UCSD-AML1 (cell line): ENCODE results near the gene CIB1.

Source experiments
- DNase-seq: peaks from one replicate; lab custom pipeline; 2025; ENCODE audit not compliant: unreplicated experiment; lab: John Stamatoyannopoulos, UW

CIB1 gene

GRCh38 chr15:90219421-90220141, 14.2 kb downstream of the CIB1 start:
- peak; percentile 53 for DNase-seq

DNA sequence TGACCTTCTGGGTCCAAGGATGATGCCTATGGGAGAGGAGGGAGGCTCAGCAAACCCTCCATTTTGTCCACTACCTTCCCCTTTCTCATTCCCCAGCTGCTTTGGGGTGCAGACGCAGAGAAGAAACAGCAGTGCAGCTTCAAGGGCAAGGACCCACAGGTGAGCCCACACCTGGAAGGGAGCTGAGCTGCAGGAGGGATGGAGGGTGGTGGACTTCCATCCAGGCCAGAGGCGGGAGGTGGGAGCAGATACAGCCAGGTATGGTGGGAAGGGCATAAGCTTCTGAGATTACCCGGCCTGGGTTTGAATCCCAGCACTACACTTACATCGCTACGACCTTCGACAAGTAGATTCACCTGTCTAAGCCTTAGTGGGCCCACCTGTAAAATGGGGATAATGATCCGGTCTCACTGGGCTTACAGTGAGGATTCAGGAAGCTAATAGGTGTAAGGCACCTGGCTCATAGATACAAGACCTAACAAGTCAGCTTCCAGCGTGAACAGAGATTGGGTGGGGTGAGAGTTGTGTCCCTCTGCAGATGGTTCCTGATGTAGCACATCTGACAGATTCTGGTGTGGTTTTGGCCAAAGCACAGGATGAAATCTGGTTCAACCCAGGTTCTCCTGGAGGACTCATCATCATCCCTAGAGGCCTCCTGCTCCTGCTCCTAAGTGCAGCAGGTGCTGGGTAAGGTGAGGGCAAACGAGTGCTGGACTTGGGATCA, 15.9 kb downstream of the CIB1 start:
- no peak for DNase-seq

DNA sequence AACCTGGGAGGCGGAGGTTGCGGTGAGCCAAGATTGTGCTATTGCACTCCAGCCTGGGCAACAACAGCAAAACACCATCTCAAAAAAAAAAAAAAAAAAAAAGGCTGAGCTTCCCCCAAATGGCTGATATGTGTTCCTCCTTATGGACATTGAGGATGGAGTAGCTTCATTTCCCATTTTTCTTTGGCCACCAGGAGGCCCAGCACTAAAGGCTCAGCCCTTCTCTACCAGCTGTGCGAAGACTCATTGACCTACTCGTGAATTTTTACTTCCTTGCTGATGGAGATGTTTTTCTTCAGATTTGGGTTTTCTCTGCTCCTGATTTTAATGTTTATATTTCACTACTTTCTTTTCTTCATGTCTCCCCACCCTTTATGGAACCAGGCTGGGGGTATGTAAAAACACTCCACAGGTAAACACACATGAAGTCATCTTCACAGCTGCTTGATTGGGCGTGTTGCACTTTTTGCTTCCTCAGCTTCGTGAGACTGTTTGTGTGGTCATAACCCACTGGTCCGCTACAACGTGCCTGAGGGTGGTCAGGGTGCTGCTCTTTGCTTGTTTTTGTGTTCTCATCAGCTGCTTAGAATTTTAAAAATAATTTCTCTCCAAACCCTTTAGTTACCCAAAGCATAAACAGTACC, 19.1 kb downstream of the CIB1 start:
- no peak for DNase-seq

- DNase-seq, result no peak
Measured at GRCh38 chr15:90213818-90214204, 19.9 kb downstream of the CIB1 start.

DNA sequence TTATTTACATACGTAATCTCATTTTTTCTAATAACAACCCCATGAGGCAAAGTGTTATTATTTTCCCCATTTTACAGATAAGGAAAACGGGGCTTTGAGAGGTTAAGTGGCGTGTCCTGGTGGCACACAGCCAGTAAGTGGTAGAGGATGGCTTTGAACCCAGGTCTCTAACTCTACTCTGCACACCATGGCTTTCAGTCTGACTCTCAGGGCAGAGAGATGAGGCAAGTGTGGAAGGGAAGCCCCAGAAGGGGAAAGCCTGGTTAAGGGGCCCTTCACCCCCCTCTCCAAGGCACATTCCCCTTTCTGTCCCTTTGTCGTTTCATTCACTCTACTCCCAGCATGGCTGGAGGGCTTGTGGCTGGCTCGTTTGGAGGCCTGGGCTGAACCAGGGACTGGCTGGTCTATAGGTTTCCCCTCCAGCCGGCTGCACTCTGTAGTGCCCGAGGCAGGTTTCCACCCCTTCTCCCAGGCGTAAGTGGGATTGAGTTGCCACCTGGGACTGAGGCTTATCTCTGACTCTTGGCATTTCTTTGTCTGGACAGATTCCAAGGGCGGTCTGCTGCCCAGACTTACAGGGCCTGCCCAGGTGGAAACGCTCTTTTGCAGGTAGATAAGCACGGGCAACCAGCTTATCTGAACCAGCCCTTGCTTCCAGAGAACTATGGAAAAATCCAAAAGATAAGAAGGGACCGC, 20.5 kb downstream of the CIB1 start:
- DNase-seq, result no peak

GRCh38 chr15:90212221-90213098, 21.3 kb downstream of the CIB1 start:
- DNase-seq, result no peak

- DNase-seq, result peak; percentile 55
Measured at GRCh38 chr15:90211440-90212143, 22.1 kb downstream of the CIB1 start.

DNA sequence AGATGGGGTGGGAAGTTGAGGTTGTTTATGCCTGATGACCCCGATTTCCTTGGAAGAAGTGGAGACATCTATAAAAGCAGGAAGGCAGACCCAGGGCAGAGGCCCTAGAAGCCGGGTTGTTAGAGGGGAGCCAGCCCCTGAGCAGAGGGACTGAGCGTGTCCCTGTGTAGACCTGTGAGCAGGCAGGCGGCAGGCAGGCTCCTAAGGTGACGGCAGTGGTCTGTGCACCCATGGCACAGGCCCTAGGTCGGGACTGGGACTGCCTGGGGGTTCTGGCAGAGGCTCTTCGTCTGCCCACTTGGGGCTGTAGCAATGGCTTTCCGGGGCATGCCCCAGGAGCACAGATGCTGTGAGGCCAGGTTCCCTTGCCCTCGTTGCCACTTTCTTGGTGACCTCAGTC, 22.7 kb downstream of the CIB1 start:
- no peak for DNase-seq

DNA sequence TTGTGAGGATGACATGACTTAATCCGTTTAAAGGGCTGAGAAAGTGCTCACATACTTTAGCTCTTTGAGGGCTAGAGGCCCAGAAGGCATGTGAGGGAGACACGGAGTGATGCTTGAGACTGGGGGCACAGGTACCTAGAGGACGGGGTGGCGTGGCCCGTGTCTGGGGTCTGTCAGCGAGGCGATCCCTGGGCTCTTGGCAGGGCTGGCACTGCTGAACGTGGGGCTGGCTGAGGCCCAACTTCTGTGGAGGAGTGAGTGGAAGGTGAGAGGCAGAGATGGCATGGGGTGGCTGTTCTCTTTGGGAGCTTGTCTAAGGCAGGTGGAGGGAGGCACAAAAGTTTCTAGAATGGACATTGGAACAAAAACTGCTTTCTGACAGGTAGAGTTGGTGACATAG, 23.1 kb downstream of the CIB1 start:
- DNase-seq, result no peak

GRCh38 chr15:90209591-90209990, 24.1 kb downstream of the CIB1 start:
- DNase-seq, result no peak

- no peak for DNase-seq
Measured at GRCh38 chr15:90208356-90208755, 25.4 kb downstream of the CIB1 start.

GRCh38 chr15:90207252-90207651, 26.5 kb downstream of the CIB1 start:
- DNase-seq, result no peak

DNA sequence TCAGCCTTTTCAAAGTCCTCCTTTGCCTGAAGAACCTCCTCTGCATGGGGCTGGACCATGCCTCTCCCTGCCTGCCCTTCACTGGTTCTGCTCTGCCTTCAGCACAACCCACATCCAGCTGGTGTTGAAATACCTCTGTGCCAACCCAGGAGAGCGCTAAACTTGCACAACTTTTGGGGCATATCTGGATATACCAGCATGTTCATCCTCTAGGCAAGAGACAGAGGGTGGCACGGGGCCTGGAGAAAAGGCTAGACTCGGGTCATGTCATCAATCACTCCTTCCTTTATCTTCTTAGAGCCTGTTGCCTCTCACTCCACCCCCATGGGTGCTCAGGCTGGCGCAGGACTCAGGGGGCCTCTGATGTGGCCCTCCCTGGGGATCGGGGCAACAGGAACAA, 27.9 kb downstream of the CIB1 start:
- DNase-seq, result no peak

GRCh38 chr15:90205050-90205848, 28.5 kb downstream of the CIB1 start:
- DNase-seq, result no peak

DNA sequence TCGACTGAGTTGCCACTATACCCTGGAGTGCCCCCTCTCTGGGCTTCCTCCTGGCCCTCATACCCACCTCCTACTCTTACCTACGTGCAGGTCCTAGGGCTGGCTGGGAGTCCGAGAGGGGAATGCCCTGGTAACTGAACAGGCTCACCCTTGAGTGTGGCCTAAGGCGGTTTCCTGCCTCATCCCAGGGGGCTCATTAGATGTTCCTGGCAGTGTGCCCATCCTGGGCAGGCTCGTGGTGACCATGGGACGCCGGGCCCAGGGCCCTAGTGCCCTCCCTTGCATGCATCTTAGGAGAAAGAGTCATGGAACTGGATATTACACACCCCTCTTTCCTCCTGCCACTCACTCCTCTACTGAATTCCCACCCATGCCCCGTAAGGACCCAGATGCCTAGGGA, 29.8 kb downstream of the CIB1 start:
- DNase-seq, result no peak

DNA sequence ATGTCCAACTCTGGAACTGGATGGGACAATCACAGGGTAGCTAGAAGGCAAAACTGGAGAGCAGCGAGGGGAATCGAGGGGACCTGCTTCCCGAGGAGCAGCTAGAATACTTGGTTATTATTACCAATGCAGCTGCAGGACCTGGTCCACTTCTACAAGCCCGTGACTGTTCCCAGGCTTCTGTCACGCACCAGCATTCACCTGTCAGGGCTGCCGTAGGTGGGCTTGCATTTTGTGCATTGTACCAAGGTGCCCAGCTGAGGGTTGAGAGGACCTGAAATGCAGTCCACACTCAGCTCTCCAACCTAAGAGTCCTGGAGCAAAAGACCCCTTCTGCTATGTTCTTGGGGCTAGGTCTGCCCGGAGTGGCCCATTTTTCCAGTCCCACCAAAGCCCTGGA, 30.3 kb downstream of the CIB1 start:
- no peak for DNase-seq

- DNase-seq, result no peak
Measured at GRCh38 chr15:90202929-90203328, 30.8 kb downstream of the CIB1 start.

- no peak for DNase-seq
Measured at GRCh38 chr15:90201944-90202375, 31.8 kb downstream of the CIB1 start.
